Measurements from ENCODE around the gene CEP290.
"Not testable (repeated sequence)": the region's sequence is repeated elsewhere in the genome, so short reads cannot be mapped to it uniquely, and the experiment has no call there.

Gene CEP290

GRCh38 chr12:88035271-88035906, 106.5 kb downstream of the CEP290 start:
- DNase-seq, result peak; percentile 83 to 88

GRCh38 chr12:88031161-88031560, 110.7 kb downstream of the CEP290 start:
- not testable (repeated sequence) for DNase-seq

- DNase-seq, result no peak
Observed at GRCh38 chr12:88029093-88029665, 112.7 kb downstream of the CEP290 start, which contains the start of gene C12orf50. C12orf50 (minus strand) TSS chr12:88029401; CDS start chr12:88026962, 2,439 bp downstream.

GRCh38 chr12:88026196-88026595, 115.7 kb downstream of the CEP290 start:
- DNase-seq, result no peak

- DNase-seq, result no peak
Observed at GRCh38 chr12:88017964-88018363, 123.9 kb downstream of the CEP290 start.

- DNase-seq, result no peak
Observed at GRCh38 chr12:88015825-88016224, 126.1 kb downstream of the CEP290 start.

- no peak for DNase-seq
Observed at GRCh38 chr12:88011755-88012154, 130.1 kb downstream of the CEP290 start.

GRCh38 chr12:88006351-88006750, 135.5 kb downstream of the CEP290 start:
- no peak for DNase-seq

GRCh38 chr12:88001327-88001726, 140.6 kb downstream of the CEP290 start:
- no peak for DNase-seq

All from CD4-positive, alpha-beta T cell treated with Interferon alpha-2 for 1 hour (primary cell).